Endothelial cell (in vitro differentiated cells): ENCODE data around the gene SLC25A1. TPM values are rescaled to one million over a fixed set of nuclear protein-coding genes. Genes with fewer than 3 reads are reported as not detected.
"Not testable (repeated sequence)": the region's sequence is repeated elsewhere in the genome, so short reads cannot be mapped to it uniquely, and the experiment has no call there.

ENCODE experiments used
- DNase-seq: peaks from one replicate; pipeline ENCODE4 v3.0.0; 2021; ENCODE audit warnings: low spot score
- H3K27ac Mint-ChIP-seq: one replicate; pipeline ENCODE4 v1.8.0; 2021; ENCODE audit warnings: mixed read lengths, inconsistent platforms; ENCODE audit not compliant: unreplicated experiment
- H3K27me3 Mint-ChIP-seq: one replicate; pipeline ENCODE4 v1.8.0; 2021; ENCODE audit warnings: mild to moderate bottlenecking, moderate library complexity, mixed read lengths, inconsistent platforms; ENCODE audit not compliant: unreplicated experiment
- H3K36me3 Mint-ChIP-seq: one replicate; pipeline ENCODE4 v1.8.0; 2021; ENCODE audit warnings: mild to moderate bottlenecking, low read depth, mixed read lengths, inconsistent platforms; ENCODE audit not compliant: unreplicated experiment
- H3K4me1 Mint-ChIP-seq: one replicate; pipeline ENCODE4 v1.8.0; 2021; ENCODE audit warnings: mild to moderate bottlenecking, mixed read lengths, inconsistent platforms; ENCODE audit not compliant: unreplicated experiment
- H3K4me3 Mint-ChIP-seq: one replicate; pipeline ENCODE4 v1.8.0; 2021; ENCODE audit warnings: mild to moderate bottlenecking, mixed read lengths, inconsistent platforms; ENCODE audit not compliant: unreplicated experiment
- H3K9me3 Mint-ChIP-seq: one replicate; pipeline ENCODE4 v1.8.0; 2021; ENCODE audit warnings: mixed read lengths, inconsistent platforms; ENCODE audit not compliant: unreplicated experiment
- CTCF ChIP-seq: fragments of 200-600 bp; sonication (generic); IDR thresholded peaks from one replicate; pipeline ENCODE4 v1.5.0; 2021; ENCODE audit warnings: antibody characterized with exemption; ENCODE audit not compliant: unreplicated experiment
- total RNA-seq: library from RNA; stranded (reverse); fragmentation: NEBNext Ultra II Directional; extraction: Animal tissue kit (Norgen Biotek cat#: 25700); gene quantifications from one replicate; pipeline ENCODE4 v1.2.1, GENCODE V29; 2021; ENCODE audit not compliant: unreplicated experiment

The SLC25A1 gene
- total RNA-seq, 1 donor from 2014 or later: 79.2 TPM

GRCh38 chr22:19166421-19166820, 12.1 kb downstream of the SLC25A1 start:
- no peak for TF ChIP-seq CTCF
- no peak for DNase-seq
- Mint-ChIP-seq H3K27ac (no peak overlapping the region), H3K9me3 (no peaks in the 10 kb centered on the region), H3K36me3 (no peaks in the 10 kb centered on the region), H3K4me3 (no peak overlapping the region), H3K27me3 (peaks cover 26% of the 10 kb centered on the region), H3K4me1 (peaks cover 6% of the 10 kb centered on the region)

DNA sequence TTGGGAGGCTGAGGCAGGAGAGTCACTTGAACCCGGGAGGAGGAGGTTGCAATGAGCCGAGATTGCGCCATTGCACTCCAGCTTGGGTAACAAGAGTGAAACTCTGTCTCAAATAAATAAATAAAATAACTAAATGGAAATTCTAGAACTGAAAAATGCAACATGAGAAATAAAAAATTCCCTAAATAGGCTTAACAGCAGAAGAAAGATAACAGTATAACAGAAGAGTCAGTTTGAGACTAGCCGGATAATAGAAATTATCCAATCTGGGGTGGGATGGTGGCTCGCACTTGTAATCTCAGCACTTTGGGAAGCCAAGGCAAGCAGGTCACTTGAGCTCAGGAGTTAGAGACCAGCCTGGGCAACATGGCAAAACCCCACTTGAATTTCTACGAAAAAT, 14.1 kb downstream of the SLC25A1 start:
- no peaks in the 10 kb centered on the region for H3K9me3 Mint-ChIP-seq
- no peak overlapping the region for H3K4me3 Mint-ChIP-seq
- no peak for TF ChIP-seq CTCF
- no peaks in the 10 kb centered on the region for H3K36me3 Mint-ChIP-seq
- H3K27me3 Mint-ChIP-seq: peaks cover 18% of the 10 kb centered on the region
- DNase-seq: no peak
- no peak overlapping the region for H3K27ac Mint-ChIP-seq
- H3K4me1 Mint-ChIP-seq: no peaks in the 10 kb centered on the region

DNA sequence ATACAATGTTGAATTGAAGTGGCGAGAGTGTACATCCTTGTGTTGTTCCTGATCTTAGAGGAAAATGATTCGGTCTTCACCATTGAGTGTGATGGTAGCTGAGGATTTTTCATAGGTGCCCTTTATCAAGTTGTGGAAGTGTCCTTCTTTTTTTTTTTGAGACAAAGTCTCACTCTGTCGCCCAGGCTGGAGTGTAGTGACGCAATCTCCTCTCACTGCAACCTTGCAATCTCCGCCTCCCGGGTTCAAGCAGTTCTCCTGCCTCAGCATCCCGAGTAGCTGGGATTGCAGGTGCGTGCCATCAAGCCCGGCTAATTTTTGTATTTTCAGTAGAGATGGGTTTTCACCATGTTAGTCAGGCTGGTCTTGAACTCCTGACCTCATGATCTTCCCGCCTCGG, 19.9 kb downstream of the SLC25A1 start:
- not testable (repeated sequence) for H3K36me3 Mint-ChIP-seq, H3K27ac Mint-ChIP-seq, DNase-seq, H3K4me3 Mint-ChIP-seq, H3K9me3 Mint-ChIP-seq, H3K27me3 Mint-ChIP-seq, H3K4me1 Mint-ChIP-seq

DNA sequence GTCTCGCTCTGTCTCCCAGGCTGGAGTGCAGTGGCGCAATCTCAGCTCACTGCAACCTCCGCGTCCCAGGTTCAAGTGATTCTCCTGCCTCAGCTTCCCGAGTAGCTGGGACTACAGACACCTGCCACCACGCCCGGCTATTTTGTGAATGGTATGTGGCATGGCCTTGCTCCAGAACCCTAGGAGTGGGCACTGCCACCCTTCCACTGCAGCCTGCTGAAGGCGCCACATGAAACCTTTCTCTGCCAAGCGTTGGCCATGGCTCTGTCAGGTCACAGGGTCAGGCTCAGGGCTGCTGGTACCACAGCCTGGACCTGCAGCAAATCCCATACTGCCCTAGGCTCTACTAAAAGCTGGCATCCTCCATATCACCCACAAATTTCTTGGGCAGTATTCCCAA, 22.4 kb downstream of the SLC25A1 start:
- H3K4me3 Mint-ChIP-seq, DNase-seq, H3K27ac Mint-ChIP-seq, H3K9me3 Mint-ChIP-seq, H3K36me3 Mint-ChIP-seq, H3K4me1 Mint-ChIP-seq: not testable (repeated sequence)
- H3K27me3 Mint-ChIP-seq: peaks cover 16% of the 10 kb centered on the region

- peaks cover 17% of the 10 kb centered on the region for H3K27me3 Mint-ChIP-seq
- TF ChIP-seq CTCF: no peak
- peaks cover 12% of the 10 kb centered on the region for H3K36me3 Mint-ChIP-seq
- peaks cover 4% of the 10 kb centered on the region for H3K4me1 Mint-ChIP-seq
- H3K27ac Mint-ChIP-seq: no peak overlapping the region
- no peak for DNase-seq
- H3K4me3 Mint-ChIP-seq: no peak overlapping the region
- no peaks in the 10 kb centered on the region for H3K9me3 Mint-ChIP-seq
These were observed 25.3 kb downstream of the SLC25A1 start for GRCh38 chr22:19152942-19153883.
